HG02840 (cell line): ENCODE results near the gene ZNF18.
"Not testable (repeated sequence)": the region's sequence is repeated elsewhere in the genome, so short reads cannot be mapped to it uniquely, and the experiment has no call there.

Experiments
- ATAC-seq: cut with Tn5 transposase; IDR thresholded peaks from one replicate; pipeline ENCODE4 v1.9.1; 2021; ENCODE audit warnings: mild to moderate bottlenecking, moderate library complexity, moderate number of reproducible peaks; ENCODE audit not compliant: unreplicated experiment, low FRiP score

Gene ZNF18

DNA sequence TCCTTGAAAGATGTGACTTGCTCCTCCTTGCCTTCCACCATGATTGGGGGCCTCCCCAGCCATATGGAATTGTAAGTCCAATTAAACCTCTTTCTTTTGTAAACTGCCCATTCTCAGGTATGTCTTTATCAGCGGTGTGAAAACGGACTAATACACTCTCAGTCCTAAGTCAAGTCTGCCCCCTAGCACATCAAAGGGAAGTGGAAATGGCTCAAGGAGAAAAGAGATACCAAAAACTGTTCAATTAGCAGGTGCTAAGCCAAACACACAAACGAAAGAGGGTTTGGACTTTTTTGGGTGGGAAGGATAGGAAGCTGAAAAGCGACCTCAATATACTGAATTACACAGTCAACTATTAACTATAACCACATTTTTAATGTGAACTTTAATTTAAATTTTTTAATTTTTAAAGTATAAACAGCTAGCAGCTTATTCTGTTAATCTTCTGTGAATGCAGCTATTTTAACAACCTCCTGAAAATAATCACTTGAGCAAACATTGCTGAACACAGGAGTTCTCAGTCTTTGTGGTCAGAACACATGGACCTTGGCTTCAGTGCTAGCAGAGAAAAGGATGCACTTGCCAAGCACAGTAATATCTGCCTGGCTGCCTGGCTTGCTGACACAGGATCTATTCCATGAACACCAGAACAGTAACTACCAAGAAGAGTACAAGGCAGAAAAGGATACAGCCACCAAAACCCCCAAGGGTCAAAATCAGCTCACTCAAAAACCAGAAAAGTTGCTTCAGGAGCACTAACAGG is 10.9 kb downstream of the ZNF18 start:
- no peak for ATAC-seq

DNA sequence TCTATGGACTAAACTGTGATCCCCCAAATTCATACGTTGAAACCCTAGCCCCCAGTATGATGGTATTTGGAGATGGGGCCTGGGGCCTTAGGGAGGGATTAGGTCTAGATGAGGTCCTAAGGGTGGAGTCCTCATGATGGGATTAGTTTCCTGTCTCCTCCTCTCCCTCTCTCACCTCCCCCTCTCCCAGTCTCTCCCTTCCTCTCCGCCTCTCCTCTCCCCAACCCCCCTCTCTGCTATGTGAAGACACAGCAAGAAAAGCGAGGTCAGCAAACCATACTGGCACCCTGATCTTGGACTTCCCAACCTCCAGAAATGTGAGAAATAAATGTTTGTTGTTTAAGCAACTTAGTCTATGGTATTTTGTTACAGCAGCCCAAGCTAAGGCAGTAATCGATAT is 15.4 kb downstream of the ZNF18 start:
- ATAC-seq, result no peak

DNA sequence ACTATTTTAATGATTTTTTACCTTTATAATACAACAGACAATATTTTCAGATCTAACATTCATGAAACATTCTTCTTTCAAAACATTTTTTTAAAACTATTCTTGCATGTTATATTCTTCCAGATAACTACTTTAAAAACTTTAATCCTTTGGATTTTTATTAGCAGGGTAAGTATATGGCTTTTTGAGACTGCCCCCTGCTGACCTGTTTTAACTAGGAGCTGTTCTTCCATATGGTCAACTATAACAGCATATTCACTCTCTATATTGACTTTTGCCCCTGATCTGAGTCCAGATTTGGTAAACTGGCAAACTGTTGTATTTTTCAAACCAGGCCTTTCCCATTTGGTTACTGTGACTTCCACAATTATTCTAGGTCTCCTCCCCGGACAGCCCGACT is 16.5 kb downstream of the ZNF18 start:
- ATAC-seq, result no peak

DNA sequence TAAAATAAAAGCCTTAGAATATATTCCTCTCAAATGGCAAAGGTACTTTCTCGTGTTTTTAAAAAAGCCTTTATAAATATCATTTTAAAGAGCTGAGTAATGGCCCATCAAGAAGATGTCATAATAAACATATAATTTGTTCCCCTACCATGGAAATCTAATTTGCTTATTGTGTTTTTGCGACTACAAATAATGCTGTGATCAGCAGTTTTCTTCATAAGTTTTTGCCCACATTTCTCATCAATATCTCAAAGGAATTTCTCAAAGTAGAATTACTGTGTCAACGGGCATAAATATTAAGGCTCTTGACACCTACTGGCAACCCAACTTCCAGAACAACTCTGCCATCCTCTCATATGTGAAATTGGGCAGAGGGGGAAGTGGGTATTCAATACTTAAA is 17.5 kb downstream of the ZNF18 start:
- no peak for ATAC-seq

DNA sequence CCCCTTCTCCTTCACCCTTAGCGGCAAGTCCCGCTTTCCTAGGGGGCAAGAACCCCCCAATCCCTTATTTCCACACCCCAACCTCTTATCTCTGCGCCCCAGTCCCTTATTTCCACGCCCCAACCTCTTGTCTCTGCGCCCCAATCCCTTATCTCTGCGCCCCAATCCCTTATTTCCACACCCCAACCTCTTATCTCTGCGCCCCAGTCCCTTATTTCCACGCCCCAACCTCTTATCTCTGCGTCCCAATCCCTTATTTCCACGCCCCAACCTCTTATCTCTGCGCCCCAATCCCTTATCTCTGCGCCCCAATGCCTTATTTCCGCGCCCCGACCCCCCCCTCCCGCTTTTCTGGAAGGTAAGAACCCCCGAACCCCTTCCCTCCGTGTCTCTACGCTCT is 24.5 kb downstream of the ZNF18 start:
- not testable (repeated sequence) for ATAC-seq

DNA sequence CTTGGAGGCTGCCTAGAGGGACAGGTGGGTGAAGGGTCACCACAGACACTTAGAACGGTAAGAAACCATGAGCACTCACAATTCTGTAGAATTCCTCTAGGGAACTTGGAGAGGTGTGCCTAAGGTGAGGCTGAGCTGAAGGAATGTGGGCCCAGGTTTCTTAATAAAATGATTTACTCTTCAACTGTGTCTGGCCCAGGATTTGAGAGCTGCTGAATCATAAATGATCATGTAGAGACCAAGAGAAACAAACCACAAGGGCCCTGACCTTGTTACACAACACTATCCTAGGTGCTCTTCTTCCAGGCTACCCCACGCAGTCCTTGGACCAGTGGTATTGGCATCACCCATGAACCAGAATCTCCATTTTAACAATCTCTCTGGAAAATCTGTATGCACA is 27.7 kb downstream of the ZNF18 start:
- no peak for ATAC-seq

DNA sequence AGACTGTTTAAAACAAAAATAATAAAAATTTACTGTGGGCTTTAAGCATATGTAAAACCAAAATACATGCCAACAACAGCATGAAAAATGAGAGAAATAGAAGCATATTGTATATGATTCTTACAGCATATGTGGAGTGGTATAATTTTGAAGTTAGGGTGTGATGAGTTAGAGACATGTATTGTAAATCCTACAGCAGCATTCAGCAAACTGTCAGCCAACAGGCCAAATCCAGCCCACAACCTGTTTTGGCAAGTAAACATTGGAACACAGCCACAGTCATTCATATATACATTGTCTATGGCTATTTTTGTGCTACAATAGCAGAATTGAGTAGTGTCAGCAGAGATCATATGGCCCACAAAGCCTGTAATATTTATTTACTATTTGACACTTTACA is 42.3 kb downstream of the ZNF18 start:
- no peak for ATAC-seq

DNA sequence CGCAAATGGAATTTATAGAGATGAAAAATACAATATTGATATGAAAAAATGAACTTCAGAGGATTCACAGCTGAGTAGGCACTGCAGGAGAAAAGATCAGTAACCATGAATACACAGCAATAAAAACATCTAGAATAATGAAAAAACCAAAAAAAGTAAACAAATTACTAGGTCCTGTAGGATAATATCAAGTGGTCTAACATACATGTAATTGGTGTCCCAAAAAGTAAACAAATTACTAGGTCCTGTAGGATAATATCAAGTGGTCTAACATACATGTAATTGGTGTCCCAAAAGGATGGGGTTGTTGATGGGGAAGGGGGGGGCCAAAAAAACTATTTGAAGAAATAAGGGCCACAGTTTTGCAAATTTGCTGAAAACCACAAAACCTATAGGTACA is 43.4 kb downstream of the ZNF18 start:
- no peak for ATAC-seq

DNA sequence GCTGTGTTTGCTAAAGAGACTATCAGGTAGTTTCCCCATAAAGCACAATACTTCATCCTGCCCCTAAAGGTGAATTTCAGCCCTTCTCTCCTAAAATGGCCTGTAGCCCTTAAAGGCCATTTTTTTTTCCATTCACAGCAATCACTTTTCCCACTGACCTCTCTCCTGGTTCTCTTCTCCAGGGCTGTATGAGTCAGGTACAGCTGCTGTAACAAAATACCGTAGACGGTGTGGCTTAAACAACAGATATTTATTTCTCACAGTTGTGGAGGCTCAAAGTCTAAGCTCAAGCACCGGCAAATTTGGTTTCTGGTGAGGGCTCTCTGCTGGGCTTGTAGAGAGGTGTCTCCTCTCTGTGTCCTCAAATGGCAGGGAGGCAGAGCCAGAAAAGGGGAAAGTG is 44.7 kb downstream of the ZNF18 start:
- no peak for ATAC-seq

DNA sequence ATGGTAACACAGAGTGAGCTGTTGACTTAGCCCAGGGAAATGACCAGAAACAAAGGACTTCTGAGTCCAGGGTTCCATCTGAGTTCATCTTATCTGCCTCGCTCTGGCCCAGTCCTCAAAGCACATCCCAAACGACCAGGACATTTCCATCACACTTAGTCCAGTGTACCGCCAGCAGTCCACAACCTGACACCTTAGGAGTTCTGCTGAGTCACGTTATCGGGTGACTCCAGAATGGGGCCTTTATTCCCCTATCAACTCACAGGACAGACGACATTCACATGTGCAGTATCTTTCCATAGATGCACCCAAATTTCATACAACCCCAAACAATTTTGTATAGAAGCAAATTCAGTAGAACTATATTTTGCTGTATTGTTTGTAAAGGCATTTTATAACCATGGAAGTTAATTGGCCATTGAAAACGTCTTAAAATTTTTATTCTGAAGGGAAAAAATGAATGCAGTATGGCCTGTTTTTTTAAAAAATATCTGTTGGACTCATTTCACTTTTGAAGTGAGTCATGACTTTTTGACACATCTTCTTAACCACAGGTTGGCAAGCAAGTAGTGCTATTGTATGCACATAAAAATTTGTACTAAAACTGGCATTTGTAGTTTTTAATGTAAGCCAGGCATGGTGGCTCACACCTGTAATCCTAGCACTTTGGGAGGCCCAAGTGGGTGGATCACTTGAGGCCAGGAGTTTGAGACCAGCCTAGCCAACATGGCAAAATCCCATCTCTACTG is 46.3 kb downstream of the ZNF18 start:
- no peak for ATAC-seq

DNA sequence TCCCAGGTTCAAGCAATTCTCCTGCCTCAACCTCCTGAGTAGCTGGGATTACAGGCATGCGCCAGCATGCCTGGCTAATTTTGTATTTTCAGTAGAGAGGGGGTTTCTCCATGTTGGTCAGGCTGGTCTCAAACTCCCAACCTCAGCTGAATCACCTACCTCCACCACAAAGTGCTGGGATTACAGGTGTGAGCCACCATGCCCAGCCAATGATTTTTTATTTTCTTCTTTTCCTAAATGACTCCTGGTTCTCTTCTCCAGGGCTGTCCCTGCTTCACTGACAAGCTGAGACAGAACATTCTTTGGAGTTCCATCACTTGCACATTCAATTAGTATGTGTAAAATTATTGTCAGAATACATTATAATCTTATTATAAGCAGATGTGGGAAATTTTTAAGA is 47.7 kb downstream of the ZNF18 start:
- ATAC-seq, result not testable (repeated sequence)

DNA sequence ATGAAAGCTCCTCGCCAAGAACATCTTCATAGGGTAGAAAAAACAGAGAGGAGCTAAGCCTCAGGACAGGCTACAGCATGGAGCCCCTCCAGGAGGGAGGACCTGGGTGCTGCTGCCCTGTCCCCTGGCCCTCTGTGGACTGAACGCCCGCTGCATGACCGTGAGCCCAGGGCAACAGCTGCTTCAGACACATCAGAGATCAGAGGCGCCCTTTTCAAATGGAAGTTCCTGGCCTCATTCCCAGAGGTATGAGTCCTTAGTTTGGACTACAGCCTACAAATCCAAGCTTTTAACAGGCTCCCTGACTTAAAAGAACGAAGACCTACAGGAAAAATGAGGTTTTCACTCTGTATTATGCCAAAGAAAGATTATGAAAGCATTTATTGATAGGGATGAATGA is 48.5 kb downstream of the ZNF18 start:
- no peak for ATAC-seq

DNA sequence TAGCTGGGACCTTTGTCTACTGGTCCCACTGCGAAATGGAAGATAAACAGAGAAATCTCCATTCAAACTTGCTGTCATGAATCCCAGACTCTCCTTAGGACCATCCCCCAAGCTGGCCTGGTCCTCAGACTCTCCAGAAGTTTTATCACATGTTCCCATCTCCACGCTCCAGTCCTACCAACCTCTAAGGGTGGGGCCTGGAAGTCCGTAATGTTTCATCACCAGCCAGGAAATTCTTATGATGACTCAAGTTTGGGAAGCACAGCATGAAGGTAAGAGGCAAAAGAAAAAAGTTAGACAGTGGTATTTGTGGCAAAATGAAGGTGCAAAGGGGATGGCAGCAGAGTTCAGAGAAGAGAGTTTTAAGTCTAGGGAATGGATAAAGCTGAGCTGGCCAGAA is 52.7 kb downstream of the ZNF18 start:
- no peak for ATAC-seq

DNA sequence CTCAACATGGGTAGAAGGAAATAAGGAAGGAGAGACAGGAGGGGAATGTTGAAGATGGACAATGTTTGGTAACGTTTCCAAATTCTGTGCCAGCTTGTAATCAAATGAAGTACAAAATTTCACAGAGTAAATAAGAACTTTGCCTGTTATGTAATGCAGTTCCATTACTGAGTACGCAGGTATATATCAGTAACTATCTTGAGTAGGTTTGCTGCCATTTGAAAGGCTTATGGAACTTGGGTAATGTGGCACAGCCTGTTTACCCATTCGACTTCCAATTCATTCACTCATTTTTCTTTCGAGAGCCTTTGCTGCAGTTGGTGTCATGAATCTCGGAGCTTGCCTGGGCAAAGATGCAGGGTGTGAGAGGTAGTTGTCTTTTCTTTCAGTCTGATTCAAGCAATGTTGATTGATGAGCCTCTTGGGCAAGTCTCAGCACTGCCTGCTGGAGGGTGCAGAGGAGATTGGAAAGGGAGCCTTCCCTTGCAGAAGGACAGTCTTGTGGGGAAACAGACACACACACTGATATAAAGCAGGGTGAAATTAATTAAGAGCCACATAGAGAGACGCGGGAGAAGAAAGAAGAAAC is 53.4 kb downstream of the ZNF18 start:
- ATAC-seq, result no peak

DNA sequence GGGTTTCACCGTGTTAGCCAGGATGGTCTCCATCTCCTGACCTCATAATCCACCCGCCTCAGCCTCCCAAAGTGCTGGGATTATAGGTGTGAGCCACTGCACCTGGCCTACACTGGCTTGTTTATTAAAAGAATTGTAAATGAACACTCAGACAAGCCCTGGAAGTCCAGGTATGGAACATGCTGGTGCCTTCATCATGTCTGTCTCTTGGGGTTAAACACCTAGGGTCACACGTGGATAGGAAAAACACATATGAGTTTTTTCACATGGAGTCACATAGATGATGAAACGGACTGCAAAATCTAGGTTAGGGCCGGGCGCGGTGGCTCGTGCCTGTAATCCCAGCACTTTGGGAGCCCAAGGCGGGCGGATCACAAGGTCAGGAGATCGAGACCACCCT is 54.2 kb downstream of the ZNF18 start:
- not testable (repeated sequence) for ATAC-seq

DNA sequence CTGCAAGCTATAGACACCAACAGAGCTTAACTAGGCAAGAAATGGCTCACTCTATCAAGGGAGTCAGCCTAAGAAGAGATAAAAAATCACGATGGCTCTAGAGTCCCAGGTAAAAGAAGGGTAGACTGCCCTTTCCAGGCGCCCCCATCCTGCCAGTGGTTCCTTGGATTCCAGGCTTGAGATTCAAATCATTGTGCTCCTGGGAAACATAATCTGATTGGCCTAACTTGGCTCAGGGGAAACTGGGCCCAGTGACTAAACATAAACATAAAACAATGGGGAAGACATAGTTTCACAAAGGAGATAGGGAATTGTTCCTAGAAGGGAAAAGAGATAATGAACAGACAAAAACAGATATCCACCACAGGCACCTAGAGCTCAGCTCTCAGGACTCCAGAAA is 56.4 kb downstream of the ZNF18 start:
- no peak for ATAC-seq

DNA sequence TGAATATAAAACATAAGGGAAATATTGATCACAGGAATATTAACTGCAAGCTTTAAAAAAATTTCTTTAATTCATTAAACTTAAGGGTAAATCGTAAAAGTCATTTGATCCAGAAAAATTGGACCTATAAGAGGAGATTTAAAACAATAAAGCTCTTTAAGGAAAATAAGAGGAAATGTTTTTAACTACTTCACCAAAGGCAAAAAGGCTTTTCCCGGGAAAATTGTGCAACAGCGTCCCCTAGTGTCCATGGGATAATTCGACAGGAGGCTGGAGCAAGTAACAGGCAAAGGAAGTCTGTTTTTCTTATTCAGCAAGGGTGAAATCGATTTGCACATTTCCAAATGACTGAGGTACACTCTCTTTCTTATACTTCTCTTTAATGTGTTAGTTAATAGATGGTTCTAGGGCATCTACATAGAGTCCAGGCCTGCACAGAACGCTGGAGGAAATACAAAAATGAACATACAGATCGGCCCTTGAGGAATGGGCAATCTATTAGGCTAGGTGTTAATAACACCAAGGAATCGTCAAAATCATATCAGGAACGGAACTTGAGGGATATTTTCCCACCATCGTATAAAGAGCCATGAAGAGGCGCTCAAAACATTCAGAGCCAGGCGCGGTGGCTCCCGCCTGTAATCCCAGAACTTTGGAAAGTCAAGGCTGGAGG is 61.4 kb downstream of the ZNF18 start:
- ATAC-seq, result no peak

DNA sequence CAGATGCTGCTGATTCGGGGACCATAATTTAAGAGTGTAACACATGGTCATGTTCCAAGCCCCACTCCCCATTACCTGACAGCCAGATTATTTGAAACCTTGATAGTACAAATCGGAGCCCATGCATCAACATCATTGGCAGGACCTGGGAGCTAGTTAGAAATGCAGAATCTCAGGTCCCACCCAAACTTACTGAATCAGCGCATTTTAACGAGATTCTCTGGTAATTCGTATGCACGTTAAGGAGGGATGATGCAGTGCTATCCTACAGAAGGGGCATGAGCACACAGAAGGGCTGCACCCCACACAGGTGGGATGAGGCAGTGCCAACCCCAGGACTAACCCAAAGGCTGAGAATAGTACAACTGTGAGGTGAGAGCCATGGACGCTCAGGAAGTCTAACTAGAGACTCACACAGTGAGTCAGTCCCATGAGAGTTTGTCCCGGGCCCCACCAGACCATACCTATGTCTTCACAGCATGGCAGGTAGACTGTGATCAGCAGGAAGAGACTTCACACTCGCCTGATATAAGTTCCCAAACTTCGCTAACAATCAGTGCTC is 64.9 kb downstream of the ZNF18 start:
- no peak for ATAC-seq

DNA sequence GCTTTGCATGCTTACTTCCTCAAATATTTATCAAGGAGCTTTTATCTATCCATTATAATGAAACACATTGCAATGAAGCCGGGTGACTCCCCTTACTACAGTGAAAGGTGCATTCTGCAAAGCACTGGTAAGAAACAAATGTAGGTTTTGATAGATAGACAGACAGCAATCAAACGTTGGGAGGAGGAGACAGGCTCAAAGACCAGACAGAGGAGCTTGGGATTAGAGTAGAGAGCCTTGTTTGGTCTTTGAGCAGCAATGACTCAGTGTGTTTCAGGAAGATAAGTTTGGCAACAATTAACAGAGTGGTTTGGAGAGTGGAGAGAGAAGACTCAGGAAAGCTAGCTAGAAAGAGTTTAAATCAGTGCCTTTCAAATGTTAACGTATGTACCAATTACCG is 68.8 kb downstream of the ZNF18 start:
- ATAC-seq, result no peak
